HG03139 (cell line): ENCODE results near the gene ERBB4.
A peak's percentile ranks its signal among the peaks of the same experiment; 100 is the strongest.
"Not testable (repeated sequence)": the region's sequence is repeated elsewhere in the genome, so short reads cannot be mapped to it uniquely, and the experiment has no call there.

Experiments used
- ATAC-seq: cut with Tn5 transposase; IDR thresholded peaks from one replicate; pipeline ENCODE4 v1.9.1; 2021; ENCODE audit not compliant: unreplicated experiment

ERBB4 gene

DNA sequence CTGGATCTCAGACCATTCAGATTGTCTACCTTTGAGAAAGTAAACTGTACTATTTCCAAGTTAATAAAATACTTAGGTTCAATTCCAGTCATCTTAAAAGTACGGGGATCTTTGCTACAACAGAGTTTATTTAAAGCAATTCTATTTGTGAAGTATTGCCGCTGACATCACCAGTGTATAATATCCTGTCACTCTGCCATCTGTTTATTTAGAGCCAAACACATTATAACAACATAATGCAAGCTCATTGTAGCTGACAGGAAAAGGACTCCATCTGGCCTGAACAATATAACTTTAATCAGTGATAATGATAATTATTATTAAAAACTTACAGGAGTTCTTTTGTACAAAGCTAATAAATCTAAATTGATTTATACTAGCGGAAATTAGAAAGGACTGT, 786.8 kb downstream of the ERBB4 start:
- no peak for ATAC-seq

DNA sequence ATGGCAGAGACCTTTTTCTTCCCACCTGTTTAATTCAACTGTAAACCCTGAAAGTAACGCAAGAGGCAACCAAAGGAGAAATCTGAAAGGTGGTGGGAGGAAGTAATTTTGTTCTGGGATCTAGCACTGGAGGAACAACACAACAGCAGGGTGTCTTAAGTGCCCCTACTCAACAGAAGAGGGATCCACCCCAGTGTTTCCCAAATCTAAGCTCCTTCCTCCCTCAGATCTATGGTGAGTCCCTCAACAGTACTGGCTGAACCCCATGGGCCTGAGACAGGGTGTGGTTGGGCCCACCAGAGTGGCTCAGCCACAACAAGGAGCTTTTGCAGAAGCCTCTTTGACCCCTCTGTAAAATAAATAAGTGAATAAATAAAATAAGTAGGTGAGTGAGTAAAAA, 790.3 kb downstream of the ERBB4 start:
- ATAC-seq: no peak

DNA sequence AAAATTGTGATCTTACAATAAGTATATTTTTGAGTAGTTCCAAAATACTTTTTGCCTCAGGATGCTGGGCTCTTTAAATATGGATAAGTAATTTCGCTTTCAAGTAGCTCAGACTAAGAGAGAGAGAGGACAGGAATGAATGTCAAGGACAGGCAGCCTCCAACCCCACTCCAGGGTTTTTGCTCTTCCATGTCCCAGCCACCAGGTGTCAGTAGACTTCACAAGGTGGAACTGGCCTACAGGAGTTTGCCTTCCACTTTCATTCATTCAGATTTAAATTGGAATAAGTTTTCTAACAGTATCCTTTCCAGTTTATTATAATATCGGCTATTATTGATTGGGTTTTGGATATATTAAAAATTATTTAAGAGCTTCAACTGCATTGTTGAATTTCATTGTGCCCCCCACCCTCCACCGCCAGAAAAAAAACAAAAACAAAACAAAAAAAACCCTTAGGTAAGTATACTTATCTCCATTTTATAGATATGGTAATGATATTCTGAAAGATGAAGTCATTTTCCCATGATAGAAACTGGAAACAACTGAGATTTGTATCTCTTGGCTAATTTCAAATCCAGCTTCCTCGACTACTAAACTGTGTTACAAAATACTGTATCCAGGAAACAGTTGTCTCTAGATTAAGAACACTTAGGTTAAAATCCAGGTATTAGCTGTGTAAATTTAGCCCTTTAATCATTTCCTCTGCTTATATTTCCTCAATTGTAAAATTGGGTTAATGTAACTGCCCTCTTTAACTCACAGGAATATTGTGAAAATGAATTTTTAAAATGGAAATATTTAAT, 793.1 kb downstream of the ERBB4 start:
- ATAC-seq: peak; percentile 92

DNA sequence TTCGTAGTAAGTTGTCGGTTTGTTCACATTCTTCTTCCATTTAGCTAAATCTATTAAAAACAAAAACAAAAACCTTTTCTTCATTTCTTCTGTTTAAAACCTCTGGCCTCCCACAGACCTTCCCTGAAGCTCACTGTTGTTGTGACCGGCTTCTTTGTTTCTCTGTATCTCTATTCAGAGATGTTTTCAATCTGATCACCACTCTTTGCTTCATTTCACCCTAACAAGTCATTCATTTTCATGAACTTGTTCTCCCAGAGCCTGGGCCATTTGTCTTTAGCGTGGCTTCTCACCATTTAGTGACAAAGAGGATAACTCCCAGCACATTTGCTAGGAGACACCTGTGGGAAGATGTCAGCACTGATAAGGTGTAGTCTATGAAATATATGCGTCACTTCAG, 794.2 kb downstream of the ERBB4 start:
- ATAC-seq: no peak

DNA sequence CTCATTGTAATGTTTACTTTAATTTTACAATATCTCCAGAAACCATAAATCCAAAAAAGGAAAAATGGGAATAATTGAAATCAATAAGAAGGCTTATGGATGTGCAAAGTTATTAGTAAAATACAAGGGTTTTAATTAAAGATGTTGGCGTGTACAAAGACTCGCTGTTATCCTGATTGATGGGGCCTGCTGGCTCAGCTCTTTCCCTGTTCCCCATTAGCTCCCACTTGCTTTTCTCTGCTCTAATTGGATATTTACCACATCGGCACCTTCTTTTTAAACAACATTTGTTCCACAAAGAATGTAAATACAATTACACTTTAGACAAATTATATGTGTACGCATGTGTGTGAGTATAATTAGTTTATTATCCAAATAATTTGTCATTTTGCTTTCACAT, 796.6 kb downstream of the ERBB4 start:
- ATAC-seq: no peak

DNA sequence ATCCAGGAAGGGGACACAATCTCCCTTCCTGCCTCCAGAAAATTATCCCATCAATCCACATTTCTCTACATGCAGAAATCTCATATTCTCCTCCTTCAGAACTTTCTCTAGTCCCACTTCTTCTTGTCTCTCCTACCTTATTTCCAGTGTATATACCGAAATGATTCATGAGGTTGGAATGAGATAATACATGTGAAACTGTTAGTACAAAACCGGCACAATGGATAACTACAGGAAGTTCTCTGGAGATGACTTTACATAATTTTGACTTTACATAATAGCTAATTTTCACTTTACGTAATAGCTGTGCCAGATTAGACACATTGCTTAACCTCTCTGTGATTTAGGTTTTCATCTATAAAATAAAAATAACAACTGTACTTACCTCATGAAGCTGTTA, 801.3 kb downstream of the ERBB4 start:
- ATAC-seq: no peak

DNA sequence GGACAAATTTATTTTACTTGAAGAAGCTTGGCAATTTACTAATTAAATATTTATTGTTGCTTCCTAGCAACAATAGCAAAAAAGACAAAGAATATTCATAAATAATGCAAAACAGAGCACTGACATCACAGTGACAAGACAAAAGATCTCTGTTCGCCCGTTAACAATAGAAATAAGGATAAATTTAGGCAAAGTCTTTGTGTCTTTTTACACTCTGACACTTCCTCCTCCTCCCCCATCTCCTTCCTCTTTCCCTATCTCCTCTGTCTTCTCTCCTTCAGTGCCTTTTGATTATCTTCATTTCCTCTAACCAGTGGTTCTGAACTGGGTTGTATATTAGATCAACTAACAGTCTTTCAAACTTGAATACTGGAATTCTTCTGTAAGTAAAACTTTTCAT, 808.4 kb downstream of the ERBB4 start:
- ATAC-seq: no peak

DNA sequence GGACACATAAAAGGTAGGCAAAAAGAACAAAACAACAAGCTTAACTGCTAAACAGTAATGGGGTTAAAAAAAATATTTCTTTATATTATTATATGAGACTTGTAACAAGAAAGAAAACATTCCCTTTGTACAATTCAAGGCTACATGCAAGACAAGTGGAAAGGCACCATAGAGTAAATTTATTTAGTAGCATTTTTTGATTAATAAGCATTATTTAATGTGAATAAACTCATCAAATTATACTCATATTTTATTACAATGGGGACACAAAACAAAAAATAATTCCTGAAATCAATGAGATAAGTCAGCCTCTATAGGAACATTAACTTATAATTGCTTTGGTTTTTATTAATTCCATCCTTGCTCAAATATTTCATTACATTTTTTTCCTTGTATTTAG, 809.2 kb downstream of the ERBB4 start:
- no peak for ATAC-seq

DNA sequence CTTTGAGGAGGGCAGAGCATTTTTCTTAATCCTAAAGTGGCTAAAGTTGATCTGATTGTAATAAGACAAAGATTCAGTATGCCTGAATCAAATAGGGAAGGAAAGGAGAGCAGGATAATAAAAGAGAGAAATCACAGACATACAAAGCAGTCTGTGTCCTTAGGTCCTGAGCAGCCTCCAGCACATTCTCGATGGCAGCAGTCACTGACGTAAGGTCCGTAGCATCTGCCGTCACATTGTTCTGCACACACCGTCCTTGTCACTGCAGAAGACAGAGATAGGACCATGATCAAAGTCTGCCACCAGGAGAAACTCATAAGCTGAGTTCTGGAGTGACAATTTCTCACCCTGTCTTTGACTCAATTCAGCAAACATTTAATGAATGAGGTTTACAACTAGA, 813.7 kb downstream of the ERBB4 start:
- no peak for ATAC-seq

DNA sequence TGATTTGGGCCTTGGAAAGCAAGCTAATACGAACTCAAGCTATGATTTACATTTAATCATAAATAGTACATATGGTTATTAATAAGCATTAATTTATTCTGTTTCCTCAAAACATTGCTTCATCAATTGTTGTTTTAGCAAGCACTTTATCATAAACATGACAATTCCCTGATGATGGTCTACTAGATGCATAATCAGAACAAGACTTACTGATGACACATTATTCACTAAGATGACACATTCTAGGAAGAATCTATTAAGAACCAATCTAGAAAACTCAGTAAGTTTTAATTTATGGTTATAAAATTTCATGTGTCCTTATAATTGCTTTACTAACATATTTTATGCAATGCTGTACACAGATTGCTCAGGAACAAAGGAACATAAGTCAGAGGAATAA, 815.2 kb downstream of the ERBB4 start:
- no peak for ATAC-seq

DNA sequence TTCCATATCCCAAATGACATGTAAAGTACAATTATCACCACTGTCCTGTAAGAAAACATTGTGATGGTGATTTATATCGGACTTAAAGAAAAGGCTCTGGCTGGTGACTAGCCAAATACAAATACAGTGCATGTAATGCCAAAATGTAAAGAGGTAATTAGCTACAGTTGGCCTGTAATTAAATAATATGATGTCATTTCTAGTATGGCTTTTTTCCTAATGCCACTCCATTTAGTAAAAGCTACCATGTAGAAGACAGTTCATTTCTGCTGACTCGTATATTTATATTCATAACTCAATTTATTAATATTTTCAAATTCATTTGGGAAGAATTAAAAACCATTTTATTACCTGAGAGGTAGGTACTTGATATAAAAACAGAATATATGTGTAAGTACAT, 815.7 kb downstream of the ERBB4 start:
- ATAC-seq: no peak

DNA sequence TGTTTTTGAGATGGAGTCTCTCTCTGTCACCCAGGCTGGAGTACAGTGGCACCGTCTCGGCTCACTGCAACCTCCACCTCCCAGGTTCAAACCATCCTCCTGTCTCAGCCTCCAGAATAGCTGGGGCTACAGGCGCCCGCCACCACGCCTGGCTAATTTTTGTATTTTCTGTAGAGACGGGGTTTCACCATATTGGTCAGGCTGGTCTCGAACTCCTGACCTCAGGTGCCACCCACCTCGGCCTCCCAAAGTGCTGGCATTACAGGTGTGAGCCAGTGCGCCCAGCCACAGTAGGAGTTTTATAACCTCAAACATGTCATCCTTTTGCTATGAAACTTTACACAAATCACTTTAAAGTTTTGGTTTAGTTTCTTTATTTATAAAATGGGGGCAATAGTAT, 816.7 kb downstream of the ERBB4 start:
- not testable (repeated sequence) for ATAC-seq

DNA sequence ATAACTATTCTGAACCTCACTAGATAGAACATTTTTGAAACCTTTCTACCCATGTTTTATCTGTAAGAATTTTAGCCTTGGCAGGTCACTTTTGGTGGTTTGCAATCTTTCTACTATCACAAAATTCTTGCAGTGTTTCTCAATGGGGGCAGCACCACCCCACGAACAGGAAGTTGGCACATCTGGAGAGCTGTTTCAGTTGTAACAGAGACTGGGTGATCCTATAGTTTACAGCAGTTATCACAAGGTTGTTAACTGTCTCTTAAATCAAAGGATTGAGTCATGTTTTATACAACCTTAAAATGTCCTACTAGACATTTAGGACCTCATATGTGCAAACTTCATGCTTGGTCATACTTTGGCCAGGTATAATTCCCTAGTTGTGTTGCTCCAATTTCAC, 829.2 kb downstream of the ERBB4 start:
- no peak for ATAC-seq

DNA sequence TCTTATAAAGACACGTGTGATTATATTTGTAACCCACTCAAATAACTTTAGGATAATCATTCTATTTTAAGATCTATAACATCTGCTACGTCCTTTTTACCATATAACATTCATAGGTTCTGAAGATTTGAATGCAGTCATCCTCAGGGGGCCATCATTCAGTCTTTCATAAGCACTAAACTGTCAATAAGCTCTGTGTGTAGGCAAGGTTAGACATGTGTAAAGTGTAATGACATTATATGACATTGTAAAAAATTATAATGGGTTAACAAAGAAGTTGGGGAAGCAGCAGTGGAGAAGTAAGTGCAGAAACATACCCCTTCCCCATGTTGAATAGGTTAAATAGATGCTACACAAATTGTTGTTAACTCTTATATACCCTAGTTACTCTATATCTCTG, 845.9 kb downstream of the ERBB4 start:
- no peak for ATAC-seq

DNA sequence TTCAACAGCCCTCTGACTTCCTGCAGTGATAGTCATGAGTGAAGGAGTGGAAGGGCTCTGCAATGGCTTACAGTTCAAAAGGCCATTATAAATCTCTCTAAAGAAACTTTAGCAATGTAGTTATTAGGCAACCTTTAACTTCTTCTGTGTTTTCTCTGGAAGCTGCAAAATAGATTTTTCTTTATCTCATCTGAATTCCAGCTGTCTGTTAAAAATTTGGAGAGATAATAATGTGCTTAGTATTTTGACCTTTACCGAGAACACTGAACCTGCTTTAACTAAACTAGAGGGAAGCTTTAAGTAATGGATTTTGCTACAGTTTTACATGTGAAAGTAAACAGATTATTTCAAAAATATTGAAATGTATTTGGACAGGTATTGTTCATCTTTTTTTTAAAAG, 847.9 kb downstream of the ERBB4 start:
- no peak for ATAC-seq

DNA sequence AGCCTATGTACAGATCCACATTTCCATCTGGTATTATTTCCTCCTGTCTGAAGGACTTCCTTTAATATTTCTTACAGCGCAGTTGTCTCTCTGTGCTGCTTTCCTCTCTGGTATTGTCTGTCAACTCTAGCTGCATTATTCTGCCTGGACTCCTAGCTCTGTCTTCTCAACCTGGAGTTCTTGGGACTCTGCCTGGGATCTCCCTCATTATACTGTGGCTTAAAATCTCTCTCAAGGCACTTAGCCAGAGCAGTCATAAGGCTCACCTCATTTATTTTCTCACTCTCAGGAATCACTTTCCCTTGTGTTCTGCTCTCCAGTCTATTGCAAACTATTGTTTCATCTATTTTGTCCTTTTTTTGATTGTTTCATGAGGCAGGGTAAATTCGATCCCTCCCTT, 850.4 kb downstream of the ERBB4 start:
- ATAC-seq: no peak

DNA sequence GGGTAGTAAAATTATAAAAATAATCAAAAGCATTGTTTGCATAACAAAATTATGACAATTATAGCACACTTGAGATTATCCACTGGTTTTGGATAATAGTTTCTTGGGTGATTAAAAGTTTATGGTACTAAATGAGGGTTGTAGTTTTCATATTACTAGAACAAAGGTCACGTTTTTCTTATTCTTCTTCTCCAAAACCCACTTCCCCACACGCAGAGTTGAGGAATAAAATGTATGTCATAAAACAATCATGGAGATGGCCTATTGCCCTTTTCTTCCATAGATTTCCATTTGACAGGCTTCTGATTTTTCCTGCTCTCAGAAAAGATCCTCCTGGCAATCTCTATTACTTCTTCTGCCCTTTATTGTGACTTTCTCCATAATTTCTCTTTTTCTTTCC, 863.9 kb downstream of the ERBB4 start:
- no peak for ATAC-seq

DNA sequence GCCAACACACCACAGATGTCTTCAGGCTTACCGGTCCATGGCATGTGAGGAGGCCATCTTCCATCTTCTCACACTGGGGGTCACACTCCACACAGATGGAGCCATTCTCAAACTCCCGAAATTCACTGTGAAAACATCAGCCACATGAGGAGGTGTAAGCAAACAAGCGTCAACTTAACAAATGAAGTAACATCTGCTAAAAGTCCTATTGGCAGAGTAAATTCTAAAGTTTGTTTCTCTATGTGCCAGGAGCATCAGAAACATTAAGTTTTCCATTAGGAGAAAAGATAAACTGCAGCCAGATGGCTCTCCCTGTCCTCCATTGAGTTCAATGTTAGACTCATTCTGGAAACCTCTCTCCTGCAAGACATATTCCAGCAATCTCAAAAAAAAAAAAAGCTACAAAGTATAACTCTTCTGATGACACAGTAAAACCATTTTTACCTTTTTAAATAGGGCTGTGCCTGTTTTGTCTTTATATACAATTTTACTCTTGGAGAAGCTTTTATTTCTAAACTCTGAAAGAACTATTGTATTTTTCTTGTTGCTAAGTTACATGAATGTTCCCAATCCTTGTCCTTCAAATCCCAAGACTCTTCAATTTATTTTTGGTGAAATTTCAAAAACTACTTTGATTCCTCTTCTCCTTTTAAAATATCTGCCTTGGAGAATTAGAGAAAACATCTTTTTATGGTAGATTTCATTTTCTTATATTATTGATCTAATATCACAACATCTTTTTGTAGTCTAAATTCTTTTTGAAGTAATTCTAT, 865.3 kb downstream of the ERBB4 start:
- no peak for ATAC-seq

DNA sequence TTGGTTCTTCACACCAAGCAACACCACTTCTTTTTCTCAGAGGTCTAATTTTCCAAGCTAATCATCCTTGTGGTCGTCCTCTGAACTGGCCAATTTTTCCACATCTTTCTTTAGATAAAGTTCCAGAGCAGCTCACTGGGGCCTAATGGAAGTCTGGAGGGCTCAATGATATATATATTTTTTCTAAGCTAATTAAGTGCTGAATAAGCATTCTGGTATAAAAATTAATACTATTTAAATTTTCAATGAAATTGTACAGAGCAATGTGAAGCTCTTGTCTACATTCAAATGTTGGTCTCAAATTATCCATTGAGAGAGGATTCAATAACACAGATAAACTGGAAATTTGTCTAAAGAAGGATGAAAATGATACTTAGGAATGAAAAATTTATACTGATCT, 866.6 kb downstream of the ERBB4 start:
- ATAC-seq: no peak

DNA sequence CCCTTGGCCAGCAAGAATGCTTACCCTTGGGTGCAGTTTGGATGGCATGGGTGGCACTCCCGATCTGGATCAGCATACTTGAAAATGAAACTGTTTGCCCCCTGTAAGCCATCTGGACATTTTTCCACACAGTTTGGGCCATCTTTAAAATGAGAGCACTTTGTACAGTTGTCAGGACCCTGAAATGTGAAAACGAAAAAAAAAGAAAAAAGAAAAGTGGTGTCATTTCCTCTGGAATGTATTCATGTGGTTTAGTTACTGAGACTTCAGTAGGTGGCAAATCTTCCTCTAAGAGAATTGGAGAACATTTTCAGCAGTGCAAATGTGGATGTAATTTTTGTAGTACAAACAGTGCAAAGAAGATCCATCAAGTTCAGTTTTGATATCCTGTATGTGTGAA, 873.3 kb downstream of the ERBB4 start:
- ATAC-seq: no peak

DNA sequence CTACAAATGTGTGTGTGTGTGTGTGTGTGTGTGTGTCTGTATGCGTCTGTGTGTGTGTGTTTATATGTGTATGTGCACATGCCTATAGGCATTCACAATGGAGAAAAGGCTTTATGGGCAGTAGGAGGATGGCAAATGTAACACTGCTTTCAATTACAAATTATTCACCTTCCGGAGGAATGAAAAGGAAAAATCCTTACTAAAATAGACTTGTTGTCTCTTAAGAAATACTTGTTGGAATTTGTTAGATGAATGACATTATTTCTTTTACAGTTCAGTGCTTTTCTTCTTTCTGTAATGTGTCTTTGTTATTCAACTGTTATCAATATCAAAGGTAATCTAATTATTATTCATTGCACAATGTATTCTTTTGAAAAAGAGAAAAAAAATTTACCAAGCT, 874.3 kb downstream of the ERBB4 start:
- ATAC-seq: no peak

DNA sequence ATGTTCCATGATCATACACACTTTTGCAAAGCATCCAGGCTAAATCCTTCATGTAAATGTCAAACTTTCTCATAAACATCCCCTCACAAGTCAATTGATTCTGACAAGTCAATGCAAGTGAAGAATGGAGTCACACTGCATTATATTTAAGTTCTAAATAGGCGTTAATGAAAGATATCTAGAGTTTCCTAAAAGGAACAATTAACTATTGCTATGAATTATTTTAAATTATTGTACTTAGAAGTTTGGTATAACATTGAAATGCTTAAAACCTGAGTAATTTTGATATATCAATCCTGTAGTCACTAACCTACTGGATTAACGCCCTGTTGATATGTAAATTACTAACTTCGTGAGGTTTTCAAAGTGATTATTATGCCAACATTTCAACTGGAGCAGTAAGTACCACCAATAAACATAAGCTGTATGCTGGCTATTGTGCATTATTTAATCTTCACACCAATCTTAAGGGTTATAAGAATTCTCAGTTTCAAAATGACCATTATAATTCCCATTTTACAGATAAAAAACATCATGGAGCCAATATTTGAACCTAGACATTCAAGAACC, 884.3 kb downstream of the ERBB4 start:
- no peak for ATAC-seq
